GM23338 (cell line): ENCODE measurements around the gene KLK7. TPM values are rescaled to one million over a fixed set of nuclear protein-coding genes. Genes with fewer than 3 reads are reported as not detected.

Experiments
- ATAC-seq: fragments of 200-7000 bp; cut with Tn5 transposase; 3 replicates; pipeline ENCODE4 v1.9.1; 2020
- DNase-seq: peaks from one replicate; pipeline ENCODE4 v3.0.0-alpha.2; 2015; ENCODE audit warnings: low spot score
- H2AFZ ChIP-seq: fragments of 200-600 bp; sonication (generic); 2 replicates; pipeline ENCODE4 v1.8.0; 2016; ENCODE audit warnings: antibody characterized with exemption, mild to moderate bottlenecking, moderate library complexity
- H3F3A ChIP-seq: fragments of 200-600 bp; sonication (generic); replicated peaks from 2 replicates; pipeline ENCODE4 v1.8.0; 2017; ENCODE audit warnings: antibody characterized with exemption, mixed run types, low read depth
- H3K27ac ChIP-seq: fragments of 200-600 bp; sonication (generic); 2 replicates; pipeline ENCODE4 v1.6.1; 2016; ENCODE audit warnings: low read depth
- H3K27me3 ChIP-seq: fragments of 200-600 bp; sonication (generic); 2 replicates; pipeline ENCODE4 v1.8.0; 2016; ENCODE audit warnings: mild to moderate bottlenecking, mixed run types, moderate library complexity; ENCODE audit not compliant: insufficient read depth
- H3K36me3 ChIP-seq: fragments of 200-600 bp; sonication (generic); 2 replicates; pipeline ENCODE4 v1.8.0; 2016; ENCODE audit warnings: mild to moderate bottlenecking; ENCODE audit not compliant: insufficient read depth
- H3K4me1 ChIP-seq: fragments of 200-600 bp; sonication (generic); 2 replicates; pipeline ENCODE4 v1.8.0; 2016; ENCODE audit warnings: mild to moderate bottlenecking, moderate library complexity; ENCODE audit not compliant: insufficient read depth
- H3K4me2 ChIP-seq: fragments of 200-600 bp; sonication (generic); 2 replicates; pipeline ENCODE4 v1.7.1; 2017; ENCODE audit warnings: mixed run types
- H3K4me3 ChIP-seq: fragments of 200-600 bp; sonication (generic); 2 replicates; pipeline ENCODE4 v1.6.1; 2016; ENCODE audit warnings: mixed run types
- H3K79me2 ChIP-seq: fragments of 200-600 bp; sonication (generic); replicated peaks from 2 replicates; pipeline ENCODE4 v1.8.0; 2017; ENCODE audit warnings: mild to moderate bottlenecking; ENCODE audit not compliant: insufficient read depth
- H3K9me2 ChIP-seq: fragments of 200-600 bp; sonication (generic); 2 replicates; pipeline ENCODE4 v1.8.0; 2017; ENCODE audit not compliant: insufficient read depth
- H4K20me1 ChIP-seq: fragments of 200-600 bp; sonication (generic); replicated peaks from 2 replicates; pipeline ENCODE4 v1.8.0; 2017; ENCODE audit warnings: mild to moderate bottlenecking; ENCODE audit not compliant: insufficient read depth
- H3K27ac Mint-ChIP-seq: 2 replicates; pipeline ENCODE4 v1.8.0; 2020; ENCODE audit warnings: inconsistent platforms, mild to moderate bottlenecking, moderate library complexity, mixed read lengths
- H3K27me3 Mint-ChIP-seq: 3 replicates; pipeline ENCODE4 v1.8.0; 2022; ENCODE audit warnings: low read depth, mild to moderate bottlenecking, moderate library complexity, mixed read lengths, inconsistent platforms; ENCODE audit not compliant: insufficient read depth, poor library complexity
- H3K36me3 Mint-ChIP-seq: 3 replicates; pipeline ENCODE4 v1.8.0; 2021; ENCODE audit warnings: low read depth, mild to moderate bottlenecking, inconsistent platforms, moderate library complexity, mixed read lengths
- H3K4me1 Mint-ChIP-seq: 3 replicates; pipeline ENCODE4 v1.8.0; 2020; ENCODE audit warnings: mild to moderate bottlenecking, inconsistent platforms, mixed read lengths
- H3K4me3 Mint-ChIP-seq: 3 replicates; pipeline ENCODE4 v1.8.0; 2021; ENCODE audit warnings: moderate library complexity, mild to moderate bottlenecking, inconsistent platforms, mixed read lengths
- H3K9me3 Mint-ChIP-seq: 3 replicates; pipeline ENCODE4 v1.8.0; 2020; ENCODE audit warnings: moderate library complexity, mild to moderate bottlenecking, inconsistent platforms, mixed read lengths
- CREB1 ChIP-seq: fragments of 250-450 bp; sonication (Bioruptor Pico); IDR thresholded peaks from 2 replicates; pipeline ENCODE4 v1.5.0; 2020; ENCODE audit warnings: low read depth, mild to moderate bottlenecking, moderate library complexity
- EZH2phosphoT487 ChIP-seq: fragments of 200-600 bp; sonication (generic); IDR thresholded peaks from one replicate; pipeline ENCODE4 v1.8.1; 2018; ENCODE audit warnings: antibody characterized with exemption; ENCODE audit not compliant: unreplicated experiment
- NANOG ChIP-seq: IDR thresholded peaks from 2 replicates; pipeline ENCODE4 v1.6.1; 2016; ENCODE audit warnings: antibody characterized with exemption, borderline replicate concordance
- POLR2AphosphoS5 ChIP-seq: IDR thresholded peaks from 2 replicates; pipeline ENCODE4 v1.6.1; 2016; ENCODE audit warnings: antibody characterized with exemption, low read depth
- STAT1 ChIP-seq: IDR thresholded peaks from one replicate; pipeline ENCODE4 v1.6.1; 2016; ENCODE audit warnings: antibody characterized with exemption; ENCODE audit not compliant: unreplicated experiment
- ZNF114 ChIP-seq: fragments of 250-450 bp; sonication (Bioruptor Pico); IDR thresholded peaks from 2 replicates; pipeline ENCODE4 v1.5.0; 2020; ENCODE audit warnings: mild to moderate bottlenecking, moderate library complexity
- ZNF331 ChIP-seq: fragments of 250-450 bp; sonication (Bioruptor Pico); IDR thresholded peaks from 2 replicates; pipeline ENCODE4 v1.5.0; 2020; ENCODE audit warnings: low read depth, mild to moderate bottlenecking, moderate library complexity
- polyA plus RNA-seq: library from polyadenylated mRNA; unstranded; fragments of >200 nt; fragmentation: Nextera tagmentation; extraction: Ambion mirVana; gene quantifications from 2 replicates; pipeline ENCODE4 v1.2.1, GENCODE V29; 2016
- total RNA-seq: library from RNA; depleted of rRNA; stranded (reverse); fragments of >200 nt; shearing (Covaris generic); gene quantifications from 2 replicates; pipeline ENCODE4 v1.2.3, GENCODE V29; 2014
- TF ChIP-seq, protein P1 (sequence below): IDR thresholded peaks from 2 replicates; pipeline ENCODE4 v1.6.1; 2016; ENCODE audit warnings: antibody characterized with exemption
- TF ChIP-seq, protein P2 (sequence below): IDR thresholded peaks from one replicate; pipeline ENCODE4 v1.6.1; 2018; ENCODE audit warnings: antibody characterized with exemption; ENCODE audit not compliant: unreplicated experiment

KLK7 gene
- total and polyA plus RNA-seq, 2 experiments from 2014 or later, result 1.1 to 1.4 TPM

DNA sequence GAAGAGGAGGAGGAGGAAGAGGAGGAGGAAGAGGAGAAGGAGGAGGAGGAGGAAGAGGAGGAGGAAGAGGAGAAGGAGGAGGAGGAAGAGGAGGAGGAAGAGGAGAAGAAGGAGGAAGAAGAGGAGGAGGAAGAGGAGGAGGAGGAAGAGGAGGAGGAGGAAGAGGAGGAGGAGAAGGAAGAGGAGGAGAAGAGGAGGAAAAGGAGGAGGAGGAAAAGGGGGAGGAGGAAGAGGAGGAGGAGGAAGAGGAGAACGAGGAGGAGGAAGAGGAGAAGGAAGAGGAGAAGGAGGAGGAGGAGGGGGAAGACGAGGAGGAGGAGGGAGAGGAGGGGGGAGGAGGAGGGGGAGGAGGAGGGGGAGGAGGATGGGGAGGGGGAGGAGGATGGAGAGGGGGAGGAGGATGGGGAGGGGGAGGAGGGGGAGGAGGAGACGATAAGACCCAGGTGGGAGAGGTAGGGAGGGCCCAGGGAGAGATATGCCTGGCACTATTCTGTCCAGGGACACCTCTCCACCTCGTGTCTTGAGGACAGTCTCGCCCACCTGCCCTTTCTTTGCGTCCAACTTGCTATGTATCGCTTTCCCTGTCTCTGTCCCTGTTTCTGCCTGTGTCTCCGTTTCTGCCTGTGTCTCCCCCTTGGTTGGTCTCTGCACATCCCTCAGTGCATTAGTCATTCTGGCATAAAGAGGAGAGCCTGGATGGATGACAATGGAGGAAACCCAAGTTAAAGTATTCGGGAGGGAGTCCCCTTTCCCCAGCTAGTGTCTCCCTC lies 23.8 kb downstream of the KLK7 start:
- Mint-ChIP-seq H3K4me3 (no peak overlapping the region), H3K4me1 (no peaks in the 10 kb centered on the region; the same call in 2 of the 3 replicates), H3K27ac (no peak overlapping the region)

DNA sequence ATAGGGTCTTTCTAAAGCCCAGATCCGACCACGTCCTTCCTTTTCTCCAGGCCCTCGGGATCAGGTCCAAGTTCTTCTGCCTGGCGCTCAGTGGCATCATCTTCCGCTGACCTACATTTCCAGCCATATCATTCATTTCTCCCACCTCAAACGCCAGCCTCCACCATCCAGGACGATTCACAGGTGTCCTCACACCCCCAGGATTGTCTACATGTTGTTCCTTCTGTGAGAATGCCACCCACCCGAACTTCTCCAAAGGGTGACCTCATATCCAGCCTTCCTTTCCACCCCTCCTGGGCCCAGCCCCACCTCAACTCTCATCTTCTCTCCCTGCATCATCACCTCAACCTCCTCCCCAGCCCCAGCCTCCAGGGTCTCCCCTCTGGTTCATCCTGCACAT lies 26.1 kb downstream of the KLK7 start:
- peaks cover 12% of the 10 kb centered on the region for H3K27me3 Mint-ChIP-seq
- no peaks in the 10 kb centered on the region for H3F3A ChIP-seq
- DNase-seq, result no peak
- H3K4me2 ChIP-seq, result no peak overlapping the region
- no peak overlapping the region for H3K27ac Mint-ChIP-seq
- H3K36me3 Mint-ChIP-seq, result peaks cover 7% of the 10 kb centered on the region; the same call in 2 of the 3 replicates
- no peaks in the 10 kb centered on the region for H3K27me3 ChIP-seq
- H3K4me1 Mint-ChIP-seq, result peaks cover 6% of the 10 kb centered on the region
- H4K20me1 ChIP-seq, result no peaks in the 10 kb centered on the region
- no peak for TF ChIP-seq NANOG
- TF ChIP-seq EZH2phosphoT487, result no peak
- no peak for TF ChIP-seq STAT1
- TF ChIP-seq ZNF331 (CRISPR knock-in tag), result no peak
- no peak for TF ChIP-seq CREB1
- ATAC-seq, result no peak
- no peak overlapping the region for H3K4me3 Mint-ChIP-seq
- no peak overlapping the region for H3K4me3 ChIP-seq
- H2AFZ ChIP-seq, result no peak overlapping the region
- peaks cover 9% of the 10 kb centered on the region; the same call in 1 of the 2 replicates for H3K4me1 ChIP-seq
- no peaks in the 10 kb centered on the region for H3K79me2 ChIP-seq
- peaks cover under 1% of the 10 kb centered on the region; the same call in 1 of the 2 replicates for H3K9me2 ChIP-seq
- H3K9me3 Mint-ChIP-seq, result peaks cover 35% of the 10 kb centered on the region
- no peaks in the 10 kb centered on the region for H3K36me3 ChIP-seq
- H3K27ac ChIP-seq, result no peak overlapping the region

More for the DNA sequence above, 23.8 kb downstream of the KLK7 start:
- Histone ChIP-seq H3F3A (no peaks in the 10 kb centered on the region), H3K79me2 (no peaks in the 10 kb centered on the region), H3K4me1 (no peaks in the 10 kb centered on the region), H3K36me3 (no peaks in the 10 kb centered on the region), H2AFZ (no peak overlapping the region), H4K20me1 (no peaks in the 10 kb centered on the region), H3K27ac (no peak overlapping the region), H3K9me2 (peaks cover 6% of the 10 kb centered on the region; the same call in 1 of the 2 replicates), H3K4me2 (no peak overlapping the region), H3K4me3 (no peak overlapping the region), H3K27me3 (no peaks in the 10 kb centered on the region)
- H3K36me3 Mint-ChIP-seq, result peaks cover 7% of the 10 kb centered on the region; the same call in 2 of the 3 replicates
- ATAC-seq (no peak), DNase-seq (no peak)
- H3K9me3 Mint-ChIP-seq, result peaks cover 48% of the 10 kb centered on the region
- TF ChIP-seq NANOG (no peak), POLR2AphosphoS5 (no peak), STAT1 (no peak), CREB1 (no peak), EZH2phosphoT487 (no peak), ZNF114 (CRISPR knock-in tag) (no peak)
- TF ChIP-seq, protein P1, sequence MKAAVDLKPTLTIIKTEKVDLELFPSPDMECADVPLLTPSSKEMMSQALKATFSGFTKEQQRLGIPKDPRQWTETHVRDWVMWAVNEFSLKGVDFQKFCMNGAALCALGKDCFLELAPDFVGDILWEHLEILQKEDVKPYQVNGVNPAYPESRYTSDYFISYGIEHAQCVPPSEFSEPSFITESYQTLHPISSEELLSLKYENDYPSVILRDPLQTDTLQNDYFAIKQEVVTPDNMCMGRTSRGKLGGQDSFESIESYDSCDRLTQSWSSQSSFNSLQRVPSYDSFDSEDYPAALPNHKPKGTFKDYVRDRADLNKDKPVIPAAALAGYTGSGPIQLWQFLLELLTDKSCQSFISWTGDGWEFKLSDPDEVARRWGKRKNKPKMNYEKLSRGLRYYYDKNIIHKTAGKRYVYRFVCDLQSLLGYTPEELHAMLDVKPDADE, result no peak
- TF ChIP-seq, protein P2, sequence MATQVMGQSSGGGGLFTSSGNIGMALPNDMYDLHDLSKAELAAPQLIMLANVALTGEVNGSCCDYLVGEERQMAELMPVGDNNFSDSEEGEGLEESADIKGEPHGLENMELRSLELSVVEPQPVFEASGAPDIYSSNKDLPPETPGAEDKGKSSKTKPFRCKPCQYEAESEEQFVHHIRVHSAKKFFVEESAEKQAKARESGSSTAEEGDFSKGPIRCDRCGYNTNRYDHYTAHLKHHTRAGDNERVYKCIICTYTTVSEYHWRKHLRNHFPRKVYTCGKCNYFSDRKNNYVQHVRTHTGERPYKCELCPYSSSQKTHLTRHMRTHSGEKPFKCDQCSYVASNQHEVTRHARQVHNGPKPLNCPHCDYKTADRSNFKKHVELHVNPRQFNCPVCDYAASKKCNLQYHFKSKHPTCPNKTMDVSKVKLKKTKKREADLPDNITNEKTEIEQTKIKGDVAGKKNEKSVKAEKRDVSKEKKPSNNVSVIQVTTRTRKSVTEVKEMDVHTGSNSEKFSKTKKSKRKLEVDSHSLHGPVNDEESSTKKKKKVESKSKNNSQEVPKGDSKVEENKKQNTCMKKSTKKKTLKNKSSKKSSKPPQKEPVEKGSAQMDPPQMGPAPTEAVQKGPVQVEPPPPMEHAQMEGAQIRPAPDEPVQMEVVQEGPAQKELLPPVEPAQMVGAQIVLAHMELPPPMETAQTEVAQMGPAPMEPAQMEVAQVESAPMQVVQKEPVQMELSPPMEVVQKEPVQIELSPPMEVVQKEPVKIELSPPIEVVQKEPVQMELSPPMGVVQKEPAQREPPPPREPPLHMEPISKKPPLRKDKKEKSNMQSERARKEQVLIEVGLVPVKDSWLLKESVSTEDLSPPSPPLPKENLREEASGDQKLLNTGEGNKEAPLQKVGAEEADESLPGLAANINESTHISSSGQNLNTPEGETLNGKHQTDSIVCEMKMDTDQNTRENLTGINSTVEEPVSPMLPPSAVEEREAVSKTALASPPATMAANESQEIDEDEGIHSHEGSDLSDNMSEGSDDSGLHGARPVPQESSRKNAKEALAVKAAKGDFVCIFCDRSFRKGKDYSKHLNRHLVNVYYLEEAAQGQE, result no peak
- H3K27me3 Mint-ChIP-seq, result peaks cover 8% of the 10 kb centered on the region
